Urothelium cell line (cell line): ENCODE measurements around the gene VPS4A.
"Not testable (repeated sequence)": the region's sequence is repeated elsewhere in the genome, so short reads cannot be mapped to it uniquely, and the experiment has no call there.

ENCODE experiments used
- DNase-seq: peaks from one replicate; pipeline ENCODE4 v3.0.0; 2011; ENCODE audit warnings: low spot score, mixed read lengths
- FAIRE-seq: peaks from 2 replicates; lab custom pipeline; 2011; peaks lifted over from hg19 to GRCh38; lab: Jason Lieb, UNC

Gene VPS4A

GRCh38 chr16:69326172-69326873 lies 15.2 kb downstream of the VPS4A start:
- DNase-seq (no peak), FAIRE-seq (no peak)

- no peak for FAIRE-seq
- no peak for DNase-seq
These were observed 16.6 kb downstream of the VPS4A start for GRCh38 chr16:69327585-69328310.

GRCh38 chr16:69328854-69329316 lies 17.7 kb downstream of the VPS4A start:
- no peak for FAIRE-seq
- DNase-seq, result no peak

- FAIRE-seq, result no peak
These were observed 18.5 kb downstream of the VPS4A start for GRCh38 chr16:69329369-69330285.

GRCh38 chr16:69330286-69331109 lies 19.3 kb downstream of the VPS4A start, which contains the start of gene PDF:
Gene PDF (minus strand): TSS chr16:69330588. CDS start chr16:69330570, 18 bp downstream.
- DNase-seq (peak; percentile 97), FAIRE-seq (peak; percentile 72)

More at GRCh38 chr16:69329369-69330285, 18.5 kb downstream of the VPS4A start:
- peak; percentile 52 for DNase-seq

GRCh38 chr16:69334696-69335095 lies 23.5 kb downstream of the VPS4A start:
- DNase-seq (no peak), FAIRE-seq (no peak)

GRCh38 chr16:69338557-69339288 lies 27.6 kb downstream of the VPS4A start:
- FAIRE-seq (no peak), DNase-seq (no peak)

- no peak for FAIRE-seq
These were observed 28.3 kb downstream of the VPS4A start, which contains the start of the genes COG8 and NIP7 for GRCh38 chr16:69339289-69340094. Gene COG8 (minus strand): TSS chr16:69339564. CDS start chr16:69339552, 12 bp downstream. Gene NIP7 (plus strand): TSS chr16:69339772. CDS start chr16:69339830, 58 bp downstream.

GRCh38 chr16:69340095-69340644 lies 29.0 kb downstream of the VPS4A start:
- FAIRE-seq (no peak), DNase-seq (no peak)

More at GRCh38 chr16:69339289-69340094, 28.3 kb downstream of the VPS4A start, which contains the start of the genes COG8 and NIP7:
- peak; percentile 96 for DNase-seq

- DNase-seq, result no peak
These were observed 33.0 kb downstream of the VPS4A start for GRCh38 chr16:69344171-69344570.

GRCh38 chr16:69345923-69346322 lies 34.8 kb downstream of the VPS4A start:
- DNase-seq, result no peak
- FAIRE-seq, result no peak

More at GRCh38 chr16:69344171-69344570, 33.0 kb downstream of the VPS4A start:
- FAIRE-seq, result no peak

GRCh38 chr16:69346683-69347082 lies 35.5 kb downstream of the VPS4A start:
- FAIRE-seq, result no peak
- no peak for DNase-seq

- FAIRE-seq (no peak), DNase-seq (no peak)
These were observed 37.1 kb downstream of the VPS4A start for GRCh38 chr16:69348222-69348621.

GRCh38 chr16:69349536-69349935 lies 38.4 kb downstream of the VPS4A start:
- DNase-seq (no peak), FAIRE-seq (no peak)

- DNase-seq, result no peak
- no peak for FAIRE-seq
These were observed 39.5 kb downstream of the VPS4A start for GRCh38 chr16:69350536-69351133.

- DNase-seq, result no peak
These were observed 40.3 kb downstream of the VPS4A start, which contains the start of gene TMED6 for GRCh38 chr16:69351309-69352027. Gene TMED6 (minus strand): TSS chr16:69351786. CDS start chr16:69351753, 33 bp downstream.

GRCh38 chr16:69360070-69360469 lies 48.9 kb downstream of the VPS4A start:
- not testable (repeated sequence) for FAIRE-seq, DNase-seq

More at GRCh38 chr16:69351309-69352027, 40.3 kb downstream of the VPS4A start, which contains the start of gene TMED6:
- no peak for FAIRE-seq
